ENCODE results near the gene PTHLH.

DNA sequence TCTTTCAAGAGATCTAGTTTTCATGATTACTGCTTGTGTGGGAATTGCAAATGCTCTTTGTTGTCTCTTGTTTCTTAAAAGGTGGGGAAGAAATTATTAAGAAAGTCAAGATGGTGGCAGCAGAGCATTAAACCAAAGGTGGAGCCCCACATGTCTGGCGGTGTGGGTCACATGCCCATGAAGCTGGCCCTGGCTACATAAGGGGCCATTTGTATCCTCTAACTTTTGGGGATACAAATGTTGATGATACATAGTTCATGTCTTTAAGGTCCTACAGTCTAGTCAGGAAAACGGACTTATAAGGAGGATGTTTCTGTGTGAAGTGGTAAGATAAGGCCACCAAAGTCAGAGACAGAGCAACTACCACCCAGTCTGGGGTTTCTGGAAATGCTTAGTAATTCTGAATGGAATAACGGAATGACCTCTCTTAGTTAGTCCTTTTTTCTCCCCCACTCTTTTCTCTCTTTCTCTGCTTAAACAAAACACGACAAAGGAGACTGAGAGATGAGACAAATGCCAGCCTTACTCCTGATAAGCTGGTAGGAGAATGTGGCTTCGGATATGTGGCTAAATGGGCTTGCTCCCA, 39.9 kb upstream of the PTHLH start:
- TF ChIP-seq, protein P1, sequence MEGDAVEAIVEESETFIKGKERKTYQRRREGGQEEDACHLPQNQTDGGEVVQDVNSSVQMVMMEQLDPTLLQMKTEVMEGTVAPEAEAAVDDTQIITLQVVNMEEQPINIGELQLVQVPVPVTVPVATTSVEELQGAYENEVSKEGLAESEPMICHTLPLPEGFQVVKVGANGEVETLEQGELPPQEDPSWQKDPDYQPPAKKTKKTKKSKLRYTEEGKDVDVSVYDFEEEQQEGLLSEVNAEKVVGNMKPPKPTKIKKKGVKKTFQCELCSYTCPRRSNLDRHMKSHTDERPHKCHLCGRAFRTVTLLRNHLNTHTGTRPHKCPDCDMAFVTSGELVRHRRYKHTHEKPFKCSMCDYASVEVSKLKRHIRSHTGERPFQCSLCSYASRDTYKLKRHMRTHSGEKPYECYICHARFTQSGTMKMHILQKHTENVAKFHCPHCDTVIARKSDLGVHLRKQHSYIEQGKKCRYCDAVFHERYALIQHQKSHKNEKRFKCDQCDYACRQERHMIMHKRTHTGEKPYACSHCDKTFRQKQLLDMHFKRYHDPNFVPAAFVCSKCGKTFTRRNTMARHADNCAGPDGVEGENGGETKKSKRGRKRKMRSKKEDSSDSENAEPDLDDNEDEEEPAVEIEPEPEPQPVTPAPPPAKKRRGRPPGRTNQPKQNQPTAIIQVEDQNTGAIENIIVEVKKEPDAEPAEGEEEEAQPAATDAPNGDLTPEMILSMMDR (IDR thresholded peaks at IDR 0.05; ENCODE audit: insufficient read depth, low read length, poor library complexity, severe bottlenecking), result no peak
- no peak for TF ChIP-seq EZH2phosphoT487 (conservative IDR thresholded peaks at IDR 0.05; ENCODE audit: low read length)
